HG03064 (cell line): ENCODE measurements around the gene PRR22.
"Not testable (repeated sequence)": the region's sequence is repeated elsewhere in the genome, so short reads cannot be mapped to it uniquely, and the experiment has no call there.

Experiments
- ATAC-seq: cut with Tn5 transposase; IDR thresholded peaks from one replicate; pipeline ENCODE4 v1.9.1; 2021; ENCODE audit warnings: low read depth; ENCODE audit not compliant: unreplicated experiment

PRR22 gene

GRCh38 chr19:5762608-5763217 lies 21.8 kb downstream of the PRR22 start:
- ATAC-seq = no peak

- no peak for ATAC-seq
Observed at GRCh38 chr19:5753743-5754142, 30.8 kb downstream of the PRR22 start.

GRCh38 chr19:5751709-5752108 lies 32.8 kb downstream of the PRR22 start:
- ATAC-seq = no peak

- ATAC-seq = no peak
Observed at GRCh38 chr19:5749505-5749904, 35.0 kb downstream of the PRR22 start.

- ATAC-seq = not testable (repeated sequence)
Observed at GRCh38 chr19:5748920-5749319, 35.6 kb downstream of the PRR22 start.

GRCh38 chr19:5744999-5745398 lies 39.5 kb downstream of the PRR22 start:
- not testable (repeated sequence) for ATAC-seq

- ATAC-seq = no peak
Observed at GRCh38 chr19:5743630-5744029, 40.9 kb downstream of the PRR22 start.

- no peak for ATAC-seq
Observed at GRCh38 chr19:5742051-5742450, 42.5 kb downstream of the PRR22 start.

GRCh38 chr19:5738423-5738822 lies 46.1 kb downstream of the PRR22 start:
- ATAC-seq = no peak

- not testable (repeated sequence) for ATAC-seq
Observed at GRCh38 chr19:5733172-5733571, 51.4 kb downstream of the PRR22 start.
